GM10248 (cell line): Measurements from ENCODE around the gene SAMD8.
A peak's percentile ranks its signal among the peaks of the same experiment; 100 is the strongest.

ENCODE experiments used
- CTCF ChIA-PET: fragments of 300-600 bp; sonication (Branson Sonifier 250); formaldehyde crosslinking; extraction: SDS; loops from one replicate; lab custom pipeline; 2021; ENCODE audit warnings: antibody characterized with exemption; lab: Yijun Ruan, JAX
- POLR2A ChIA-PET: fragments of 350-650 bp; sonication (Branson Sonifier 250); formaldehyde crosslinking; extraction: SDS; loops from one replicate; lab custom pipeline; 2020; ENCODE audit warnings: antibody characterized with exemption; lab: Yijun Ruan, JAX
- DNase-seq: peaks from one replicate; pipeline ENCODE4 v3.0.0; 2012; ENCODE audit errors: extremely low spot score
- TF ChIP-seq, protein P1 (sequence below): IDR thresholded peaks from 2 replicates; pipeline ENCODE4 v1.5.1; 2012; ENCODE audit warnings: mild to moderate bottlenecking, low read depth; ENCODE audit errors: extremely low read depth, missing control alignments, control extremely low read depth

The SAMD8 gene

DNA sequence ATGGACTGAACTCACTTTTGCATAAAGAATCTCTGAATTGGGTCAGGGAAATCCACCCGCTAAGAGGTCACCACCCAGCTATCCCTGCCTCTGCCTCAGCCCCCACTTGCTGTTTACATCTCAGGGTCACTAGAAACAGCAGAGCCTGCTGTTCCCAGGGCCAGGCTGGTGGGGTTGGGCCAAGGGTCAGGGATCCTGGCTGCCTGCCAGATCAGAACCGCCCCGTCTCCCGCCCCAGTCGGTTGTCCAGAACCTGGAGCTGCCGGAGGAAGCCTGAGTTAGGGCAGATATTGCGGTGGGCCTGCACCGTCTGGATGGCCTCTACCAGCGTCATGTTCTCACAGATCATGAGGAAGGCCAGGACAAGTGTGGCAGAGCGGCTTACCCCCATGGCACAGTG, 17.0 kb upstream of the SAMD8 start:
- DNase-seq: no peak
- TF ChIP-seq, protein P1, sequence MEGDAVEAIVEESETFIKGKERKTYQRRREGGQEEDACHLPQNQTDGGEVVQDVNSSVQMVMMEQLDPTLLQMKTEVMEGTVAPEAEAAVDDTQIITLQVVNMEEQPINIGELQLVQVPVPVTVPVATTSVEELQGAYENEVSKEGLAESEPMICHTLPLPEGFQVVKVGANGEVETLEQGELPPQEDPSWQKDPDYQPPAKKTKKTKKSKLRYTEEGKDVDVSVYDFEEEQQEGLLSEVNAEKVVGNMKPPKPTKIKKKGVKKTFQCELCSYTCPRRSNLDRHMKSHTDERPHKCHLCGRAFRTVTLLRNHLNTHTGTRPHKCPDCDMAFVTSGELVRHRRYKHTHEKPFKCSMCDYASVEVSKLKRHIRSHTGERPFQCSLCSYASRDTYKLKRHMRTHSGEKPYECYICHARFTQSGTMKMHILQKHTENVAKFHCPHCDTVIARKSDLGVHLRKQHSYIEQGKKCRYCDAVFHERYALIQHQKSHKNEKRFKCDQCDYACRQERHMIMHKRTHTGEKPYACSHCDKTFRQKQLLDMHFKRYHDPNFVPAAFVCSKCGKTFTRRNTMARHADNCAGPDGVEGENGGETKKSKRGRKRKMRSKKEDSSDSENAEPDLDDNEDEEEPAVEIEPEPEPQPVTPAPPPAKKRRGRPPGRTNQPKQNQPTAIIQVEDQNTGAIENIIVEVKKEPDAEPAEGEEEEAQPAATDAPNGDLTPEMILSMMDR: no peak
- ChIA-PET POLR2A (no interaction called here), CTCF (interaction anchor here (3.1 kb wide), 1 partner anchor 850 kb away, joined by 13 read pairs; no protein-coding TSS in a partner anchor)

DNA sequence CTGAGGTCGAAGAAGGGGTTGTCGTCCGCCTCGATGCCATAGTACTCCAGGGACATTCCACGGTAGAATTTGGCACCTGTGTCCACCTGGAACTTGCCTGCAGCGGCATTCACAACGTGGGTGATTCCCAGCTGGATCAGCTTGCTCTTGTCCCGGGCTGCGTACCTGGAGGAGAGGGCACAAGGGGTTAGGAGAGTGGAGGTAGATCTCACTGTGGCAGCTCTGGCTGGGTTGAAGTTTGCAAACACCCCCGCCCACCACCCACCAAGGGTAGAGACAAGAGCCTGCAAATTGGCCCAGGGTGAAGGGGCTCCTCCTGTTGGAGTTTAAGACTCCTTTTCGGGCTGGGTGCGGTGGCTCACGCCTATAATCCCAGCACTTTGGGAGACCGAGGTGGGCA, 15.8 kb upstream of the SAMD8 start:
- no peak for DNase-seq
- ChIA-PET CTCF (interaction anchor here (1.0 to 3.1 kb wide), 2 partner anchors 9 to 852 kb away, joined by 8 to 13 read pairs; no protein-coding TSS in a partner anchor), POLR2A (no interaction called here)
- TF ChIP-seq, protein P1: no peak

DNA sequence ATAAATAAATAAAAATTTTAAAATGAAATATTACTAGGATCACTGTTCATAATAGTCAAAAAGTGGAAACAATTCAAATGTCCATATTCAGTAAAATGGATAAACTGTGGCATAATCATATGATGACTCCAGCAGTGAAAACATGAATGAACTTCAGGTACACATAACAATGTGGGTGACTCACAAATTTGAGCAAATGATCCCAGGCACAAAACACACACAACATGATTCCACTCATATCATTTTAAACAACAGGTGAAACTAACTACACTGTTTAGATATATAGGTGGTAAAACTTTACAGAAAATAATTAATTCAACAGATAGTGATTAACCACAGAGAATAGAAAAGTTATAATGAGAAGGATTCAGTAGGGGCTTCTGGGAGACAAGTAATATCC, 14.7 kb upstream of the SAMD8 start:
- CTCF ChIA-PET: interaction anchor here (2.4 to 5.3 kb wide), 4 partner anchors 10 to 853 kb away, joined by 13 to 53 read pairs (median 14); a partner anchor contains a TSS
- POLR2A ChIA-PET: interaction anchor here (0.5 to 0.6 kb wide), 2 partner anchors 309 to 909 kb away, joined by 3 to 4 read pairs; no protein-coding TSS in a partner anchor

DNA sequence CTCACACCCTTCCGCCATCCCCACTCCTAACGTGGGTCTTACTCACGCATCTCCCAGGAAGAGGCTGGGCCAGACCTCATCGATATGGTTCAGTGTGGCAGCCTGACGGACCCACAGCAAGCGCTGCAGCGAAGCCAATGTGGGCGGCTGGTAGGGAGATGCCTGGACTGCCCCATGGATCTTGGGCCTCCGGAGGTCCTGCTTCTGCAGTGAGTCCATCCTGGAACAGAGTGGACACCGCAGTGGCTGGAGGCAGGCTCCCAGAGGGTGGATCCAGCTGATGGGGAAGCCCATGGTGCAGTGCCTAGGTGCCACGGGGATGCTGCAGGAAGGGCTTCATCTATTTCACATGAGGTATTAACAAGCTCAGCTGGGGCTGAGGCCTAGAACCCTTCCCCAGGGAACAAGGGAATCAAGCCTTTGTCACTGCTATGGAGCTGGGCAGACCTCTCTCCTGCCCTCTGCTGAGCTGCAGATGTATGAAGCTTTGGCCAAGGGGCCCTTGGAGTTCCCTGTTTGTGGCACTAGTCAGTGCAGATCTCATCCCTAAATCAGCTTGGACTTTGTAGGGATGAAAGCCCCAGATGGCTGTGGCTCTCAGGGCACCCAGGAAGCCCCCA, 13.7 kb upstream of the SAMD8 start:
- ChIA-PET POLR2A (no interaction called here), CTCF (interaction anchor here (0.9 to 5.3 kb wide), 18 partner anchors 8 to 1218 kb away, joined by 3 to 53 read pairs (median 4); partner anchors contain the start of genes COMTD1 and SAMD8)
- TF ChIP-seq, protein P1: peak; percentile 35
- no peak for DNase-seq

More for the DNA sequence above, 14.7 kb upstream of the SAMD8 start:
- DNase-seq: no peak
- TF ChIP-seq, protein P1: no peak

DNA sequence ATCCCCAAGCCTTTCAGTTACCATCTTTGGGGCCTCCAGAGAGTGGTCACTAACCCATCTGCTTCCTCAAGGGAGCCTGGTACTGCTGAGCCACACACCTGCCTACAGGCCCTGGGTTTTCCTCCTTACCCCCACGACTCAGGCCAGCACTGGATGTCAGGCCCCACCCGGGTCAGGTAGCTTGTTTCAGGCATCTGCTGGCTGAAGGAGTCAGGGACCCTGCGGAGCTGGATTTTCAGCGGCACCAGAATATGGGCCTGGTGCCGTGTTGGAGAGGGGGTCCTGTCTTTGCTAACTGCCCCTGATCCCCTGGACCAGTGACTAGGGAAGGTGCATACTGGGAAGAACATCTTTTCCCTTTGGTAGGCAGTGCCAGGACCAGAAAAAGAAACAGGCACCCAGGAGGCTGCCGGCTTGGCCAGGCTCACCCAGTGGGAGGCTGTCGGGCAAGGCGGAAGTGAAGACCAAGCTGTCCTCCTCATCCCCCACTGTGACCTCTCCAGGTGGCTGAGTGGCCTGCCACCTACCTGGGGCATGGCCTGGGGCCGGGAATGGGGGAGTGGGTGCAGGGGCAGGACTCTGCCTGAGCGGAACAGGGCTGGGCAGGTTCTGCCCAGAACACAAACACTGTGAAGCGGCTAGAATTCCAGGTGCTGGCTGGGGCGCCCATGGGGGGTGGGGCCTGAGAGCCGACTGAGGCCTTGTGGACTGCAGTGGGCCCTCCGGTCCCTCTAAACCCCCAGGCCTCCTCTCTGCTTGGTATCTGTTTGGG, 12.4 kb upstream of the SAMD8 start:
- TF ChIP-seq, protein P1: no peak
- DNase-seq: no peak
- CTCF ChIA-PET: interaction anchor here (1.0 to 5.3 kb wide), 28 partner anchors 8 to 1219 kb away, joined by 3 to 53 read pairs (median 4); partner anchors contain the start of gene SAMD8
- POLR2A ChIA-PET: interaction anchor here (0.6 kb wide), 1 partner anchor 250 kb away, joined by 3 read pairs; no protein-coding TSS in a partner anchor
